HG03025 (cell line): ENCODE data around the gene TXNIP.
A peak's percentile ranks its signal among the peaks of the same experiment; 100 is the strongest.

Experiments used
- ATAC-seq: cut with Tn5 transposase; IDR thresholded peaks from one replicate; pipeline ENCODE4 v1.9.1; 2021; ENCODE audit warnings: mild to moderate bottlenecking, moderate library complexity; ENCODE audit not compliant: unreplicated experiment, low FRiP score

Gene TXNIP

GRCh38 chr1:145964328-145965118 is 31.9 kb downstream of the TXNIP start, which contains the start of the genes ANKRD34A and POLR3GL:
ANKRD34A (minus strand) TSS chr1:145964575; CDS start chr1:145961759, 2,816 bp downstream.
POLR3GL (plus strand) TSS chr1:145964690; CDS start chr1:145974866, 10,176 bp downstream.
- peak; percentile 76 for ATAC-seq

GRCh38 chr1:145963265-145964019 is 32.9 kb downstream of the TXNIP start:
- no peak for ATAC-seq

- ATAC-seq = no peak
Observed at GRCh38 chr1:145962157-145963102, 33.9 kb downstream of the TXNIP start.

GRCh38 chr1:145961425-145962156 is 34.8 kb downstream of the TXNIP start:
- ATAC-seq = no peak

GRCh38 chr1:145961109-145961424 is 35.3 kb downstream of the TXNIP start:
- ATAC-seq = no peak

GRCh38 chr1:145960468-145961108 is 35.8 kb downstream of the TXNIP start:
- ATAC-seq = no peak

- ATAC-seq = no peak
Observed at GRCh38 chr1:145959957-145960467, 36.4 kb downstream of the TXNIP start.

- no peak for ATAC-seq
Observed at GRCh38 chr1:145959333-145959732, 37.0 kb downstream of the TXNIP start.

GRCh38 chr1:145958734-145959133 is 37.6 kb downstream of the TXNIP start:
- no peak for ATAC-seq

- peak; percentile 82 for ATAC-seq
Observed at GRCh38 chr1:145957443-145958319, 38.7 kb downstream of the TXNIP start, which contains the start of gene LIX1L. LIX1L (minus strand) TSS chr1:145958017; CDS start chr1:145957927, 90 bp downstream.

- no peak for ATAC-seq
Observed at GRCh38 chr1:145956781-145957442, 39.5 kb downstream of the TXNIP start.

GRCh38 chr1:145956361-145956760 is 40.0 kb downstream of the TXNIP start:
- no peak for ATAC-seq

GRCh38 chr1:145955436-145955835 is 40.9 kb downstream of the TXNIP start:
- no peak for ATAC-seq

GRCh38 chr1:145953861-145954260 is 42.5 kb downstream of the TXNIP start:
- ATAC-seq = no peak

GRCh38 chr1:145952903-145953302 is 43.5 kb downstream of the TXNIP start:
- no peak for ATAC-seq

- no peak for ATAC-seq
Observed at GRCh38 chr1:145951526-145951925, 44.9 kb downstream of the TXNIP start.

- no peak for ATAC-seq
Observed at GRCh38 chr1:145949219-145949618, 47.2 kb downstream of the TXNIP start.

- ATAC-seq = no peak
Observed at GRCh38 chr1:145947551-145947950, 48.8 kb downstream of the TXNIP start.
